ENCODE data around the gene PTPRG. TPM values are rescaled to one million over a fixed set of nuclear protein-coding genes. Genes with fewer than 3 reads are reported as not detected.

The PTPRG gene
- total RNA-seq, 4 donors from 2014 or later, result 51.9 to 56.8 (median 54.4) TPM

- TF ChIP-seq CTCF (IDR thresholded peaks at IDR 0.05), result no peak
- no peak for TF ChIP-seq POLR2A (IDR thresholded peaks at IDR 0.05; ENCODE audit: low read depth)
- no peak for TF ChIP-seq EP300 (IDR thresholded peaks at IDR 0.05)
- TF ChIP-seq POLR2AphosphoS5 (IDR thresholded peaks at IDR 0.05), result no peak
- Histone ChIP-seq H3K36me3 (no peaks in the 10 kb centered on the region), H3K4me3 (no peak overlapping the region), H3K27ac (replicated peaks in 1 of 4) (no peak overlapping the region), H3K27me3 (no peaks in the 10 kb centered on the region), H3K9me3 (no peaks in the 10 kb centered on the region), H3K4me1 (peaks cover 8 to 28% (median 15%) of the 10 kb centered on the region in 4 donors)
- WGBS, result 90% methylated on average over 6 of the region's 6 CpGs
- DNase-seq (ENCODE audit: extremely low spot score), result no peak
- intact Hi-C loops (cut with DNase I), result no loop called here
These were observed 57.5 kb downstream of the PTPRG start for GRCh38 chr3:61618871-61619270.

GRCh38 chr3:61620073-61620472 is 58.7 kb downstream of the PTPRG start:
- Histone ChIP-seq H3K27ac (replicated peaks in 1 of 4) (no peak overlapping the region), H3K9me3 (no peaks in the 10 kb centered on the region), H3K36me3 (no peaks in the 10 kb centered on the region), H3K27me3 (no peaks in the 10 kb centered on the region), H3K4me1 (peaks cover 8 to 28% (median 15%) of the 10 kb centered on the region in 4 donors), H3K4me3 (no peak overlapping the region)
- WGBS, result 97% methylated on average over 5 of the region's 5 CpGs
- TF ChIP-seq POLR2AphosphoS5 (IDR thresholded peaks at IDR 0.05), result no peak
- TF ChIP-seq EP300 (IDR thresholded peaks at IDR 0.05), result no peak
- TF ChIP-seq CTCF (IDR thresholded peaks at IDR 0.05), result no peak
- TF ChIP-seq POLR2A (IDR thresholded peaks at IDR 0.05; ENCODE audit: low read depth), result no peak
- intact Hi-C loops (cut with DNase I), result no loop called here
- DNase-seq (ENCODE audit: extremely low spot score), result no peak

- TF ChIP-seq POLR2A (IDR thresholded peaks at IDR 0.05; ENCODE audit: low read depth) (no peak), CTCF (IDR thresholded peaks at IDR 0.05) (no peak), EP300 (IDR thresholded peaks at IDR 0.05) (no peak), POLR2AphosphoS5 (IDR thresholded peaks at IDR 0.05) (no peak)
- no peak for DNase-seq (ENCODE audit: extremely low spot score)
- 95% methylated on average over 2 of the region's 2 CpGs for WGBS
- Histone ChIP-seq H3K4me3 (no peak overlapping the region), H3K27ac (replicated peaks in 1 of 4) (no peak overlapping the region), H3K4me1 (peaks cover 13 to 24% (median 18%) of the 10 kb centered on the region in 4 donors), H3K27me3 (no peaks in the 10 kb centered on the region), H3K9me3 (no peaks in the 10 kb centered on the region), H3K36me3 (no peaks in the 10 kb centered on the region)
- intact Hi-C loops (cut with DNase I), result no loop called here
These were observed 62.9 kb downstream of the PTPRG start for GRCh38 chr3:61624300-61624699.

- no peaks in the 10 kb centered on the region for H3K36me3 ChIP-seq
- H3K4me1 ChIP-seq, result peaks cover 13 to 24% (median 18%) of the 10 kb centered on the region in 4 donors
- intact Hi-C loops (cut with DNase I), result no loop called here
- no peaks in the 10 kb centered on the region for H3K27me3 ChIP-seq
- 90% methylated on average over 7 of the region's 7 CpGs for WGBS
- H3K9me3 ChIP-seq, result no peaks in the 10 kb centered on the region
- DNase-seq (ENCODE audit: extremely low spot score), result no peak
- H3K4me3 ChIP-seq, result no peak overlapping the region
- TF ChIP-seq CTCF (IDR thresholded peaks at IDR 0.05) (no peak), POLR2AphosphoS5 (IDR thresholded peaks at IDR 0.05) (no peak), POLR2A (IDR thresholded peaks at IDR 0.05; ENCODE audit: low read depth) (no peak), EP300 (IDR thresholded peaks at IDR 0.05) (no peak)
- H3K27ac ChIP-seq (replicated peaks in 1 of 4), result no peak overlapping the region
These were observed 64.1 kb downstream of the PTPRG start for GRCh38 chr3:61625429-61625828.

DNA sequence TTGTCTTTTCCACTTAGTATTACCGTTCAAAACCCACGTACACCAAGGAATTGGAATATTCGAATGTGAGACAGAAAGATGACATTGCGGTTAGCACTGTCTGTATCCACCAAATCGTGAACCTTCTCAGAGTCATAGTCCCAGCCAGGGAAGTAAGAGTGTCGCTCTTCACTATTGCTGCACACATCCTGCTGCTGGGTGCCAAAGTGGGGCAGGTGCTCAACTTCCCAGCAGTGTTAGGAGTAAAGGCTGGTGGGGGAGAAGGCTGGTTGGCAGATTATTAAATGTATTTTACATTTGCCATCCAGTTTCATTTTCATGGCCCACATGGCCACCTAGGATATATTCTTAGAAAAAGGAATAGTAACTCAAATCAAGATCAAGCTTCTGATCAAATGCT is 65.1 kb downstream of the PTPRG start:
- TF ChIP-seq POLR2A (IDR thresholded peaks at IDR 0.05; ENCODE audit: low read depth) (no peak), POLR2AphosphoS5 (IDR thresholded peaks at IDR 0.05) (no peak), CTCF (IDR thresholded peaks at IDR 0.05) (no peak), EP300 (IDR thresholded peaks at IDR 0.05) (no peak)
- Histone ChIP-seq H3K27ac (replicated peaks in 1 of 4) (no peak overlapping the region), H3K9me3 (no peaks in the 10 kb centered on the region), H3K4me1 (peaks cover 13 to 24% (median 18%) of the 10 kb centered on the region in 4 donors), H3K36me3 (no peaks in the 10 kb centered on the region), H3K4me3 (no peak overlapping the region), H3K27me3 (no peaks in the 10 kb centered on the region)
- 84% methylated on average over 6 of the region's 6 CpGs for WGBS
- no peak for DNase-seq (ENCODE audit: extremely low spot score)
- intact Hi-C loops (cut with DNase I), result no loop called here

Data from esophagus muscularis mucosa (tissue), 4 donors.